SH-SY5Y (cell line): ENCODE measurements around the gene APEH.

Experiments used
- GATA2 ChIP-seq: IDR thresholded peaks from 2 replicates; pipeline ENCODE4 v1.6.1; 2011; ENCODE audit warnings: mild to moderate bottlenecking, low read depth, low read length
- GATA3 ChIP-seq: IDR thresholded peaks from 2 replicates; pipeline ENCODE4 v1.6.1; 2011; ENCODE audit warnings: low read depth, mild to moderate bottlenecking, low read length, moderate library complexity

APEH gene

GRCh38 chr3:49712631-49713317 is 38.6 kb downstream of the APEH start:
- TF ChIP-seq GATA2 (no peak), GATA3 (no peak)

- TF ChIP-seq GATA3, result no peak
- no peak for TF ChIP-seq GATA2
Observed at GRCh38 chr3:49713336-49714105, 39.4 kb downstream of the APEH start.

GRCh38 chr3:49714728-49715550 is 40.8 kb downstream of the APEH start:
- TF ChIP-seq GATA2 (no peak), GATA3 (no peak)

DNA sequence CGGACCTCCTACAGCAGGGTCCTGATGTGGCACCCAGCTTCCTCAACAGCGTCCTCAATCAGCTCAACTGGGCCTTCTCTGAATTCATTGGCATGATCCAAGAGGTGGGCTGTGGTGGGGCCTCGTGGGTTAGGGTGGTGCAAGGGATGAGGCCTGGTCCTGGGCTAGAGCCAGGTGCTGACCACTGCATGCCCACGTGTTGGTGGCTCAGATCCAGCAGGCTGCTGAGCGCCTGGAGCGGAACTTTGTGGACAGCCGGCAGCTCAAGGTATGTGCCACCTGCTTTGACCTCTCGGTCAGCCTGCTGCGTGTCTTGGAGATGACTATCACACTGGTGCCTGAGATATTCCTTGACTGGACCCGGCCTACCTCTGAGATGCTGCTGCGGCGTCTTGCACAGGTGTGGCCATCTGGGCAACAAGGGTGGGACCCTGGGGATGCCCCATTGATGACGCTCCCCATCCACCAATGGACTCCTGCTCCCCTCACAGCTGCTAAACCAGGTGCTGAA is 41.5 kb downstream of the APEH start:
- TF ChIP-seq GATA2 (no peak), GATA3 (no peak)

DNA sequence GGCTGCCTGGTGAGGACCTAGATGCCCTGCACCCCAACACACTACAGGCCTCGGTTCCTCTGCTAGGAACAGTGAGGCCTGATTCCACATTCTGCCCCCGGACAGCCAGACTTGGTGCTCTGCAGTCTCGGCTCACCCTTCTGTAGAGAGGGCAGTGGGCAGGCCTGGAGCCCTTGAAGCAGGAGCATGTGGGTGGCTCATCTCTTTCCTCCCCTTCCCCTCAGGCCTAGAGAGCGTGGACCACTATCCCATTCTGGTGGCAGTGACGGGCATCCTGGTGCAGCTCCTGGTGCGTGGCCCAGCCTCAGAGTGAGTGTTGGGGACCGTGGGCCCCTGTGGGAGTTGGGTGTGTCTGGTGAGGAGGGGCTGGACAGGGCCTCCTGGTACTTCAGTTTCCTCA is 42.0 kb downstream of the APEH start:
- TF ChIP-seq GATA3, result no peak
- TF ChIP-seq GATA2, result no peak

- TF ChIP-seq GATA3 (no peak), GATA2 (no peak)
Observed at GRCh38 chr3:49716691-49717210, 42.6 kb downstream of the APEH start.

DNA sequence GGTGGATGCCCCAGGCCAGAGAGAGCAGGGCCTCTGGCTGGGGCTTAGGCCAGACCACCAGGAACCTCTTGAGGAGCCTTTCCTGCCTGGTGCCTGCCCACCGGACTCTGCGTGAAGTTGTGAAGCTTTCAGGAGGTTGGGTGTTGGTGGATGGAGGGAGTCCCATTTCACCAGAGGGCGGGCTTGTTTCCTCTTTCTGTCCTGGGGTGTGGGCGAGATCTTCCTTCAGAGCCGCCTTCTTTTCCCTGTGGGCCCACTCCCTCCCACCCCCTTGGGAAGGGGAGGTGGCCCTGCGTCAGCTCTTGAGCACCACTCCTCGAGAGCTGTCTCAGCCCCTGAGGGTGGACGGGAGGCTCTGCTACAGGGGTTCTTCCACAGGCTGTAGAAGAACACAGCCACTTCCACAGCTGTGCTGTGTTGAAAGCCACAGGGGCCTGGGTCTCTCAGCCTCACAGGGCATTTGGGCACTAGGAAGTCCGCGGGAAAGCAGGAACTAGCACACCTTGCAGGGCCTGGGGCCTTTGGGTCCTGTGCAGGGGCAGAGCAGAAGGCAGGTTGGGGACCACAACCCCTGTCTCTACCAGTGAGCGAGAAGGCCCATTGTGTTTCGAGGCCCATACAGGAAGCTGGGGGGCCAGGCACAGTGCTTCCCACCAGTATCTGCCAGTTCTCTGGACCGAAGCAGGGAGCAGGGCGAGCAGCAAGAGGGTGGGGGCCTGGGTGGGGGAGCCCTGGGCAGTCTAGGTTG is 43.2 kb downstream of the APEH start:
- TF ChIP-seq GATA3, result no peak

DNA sequence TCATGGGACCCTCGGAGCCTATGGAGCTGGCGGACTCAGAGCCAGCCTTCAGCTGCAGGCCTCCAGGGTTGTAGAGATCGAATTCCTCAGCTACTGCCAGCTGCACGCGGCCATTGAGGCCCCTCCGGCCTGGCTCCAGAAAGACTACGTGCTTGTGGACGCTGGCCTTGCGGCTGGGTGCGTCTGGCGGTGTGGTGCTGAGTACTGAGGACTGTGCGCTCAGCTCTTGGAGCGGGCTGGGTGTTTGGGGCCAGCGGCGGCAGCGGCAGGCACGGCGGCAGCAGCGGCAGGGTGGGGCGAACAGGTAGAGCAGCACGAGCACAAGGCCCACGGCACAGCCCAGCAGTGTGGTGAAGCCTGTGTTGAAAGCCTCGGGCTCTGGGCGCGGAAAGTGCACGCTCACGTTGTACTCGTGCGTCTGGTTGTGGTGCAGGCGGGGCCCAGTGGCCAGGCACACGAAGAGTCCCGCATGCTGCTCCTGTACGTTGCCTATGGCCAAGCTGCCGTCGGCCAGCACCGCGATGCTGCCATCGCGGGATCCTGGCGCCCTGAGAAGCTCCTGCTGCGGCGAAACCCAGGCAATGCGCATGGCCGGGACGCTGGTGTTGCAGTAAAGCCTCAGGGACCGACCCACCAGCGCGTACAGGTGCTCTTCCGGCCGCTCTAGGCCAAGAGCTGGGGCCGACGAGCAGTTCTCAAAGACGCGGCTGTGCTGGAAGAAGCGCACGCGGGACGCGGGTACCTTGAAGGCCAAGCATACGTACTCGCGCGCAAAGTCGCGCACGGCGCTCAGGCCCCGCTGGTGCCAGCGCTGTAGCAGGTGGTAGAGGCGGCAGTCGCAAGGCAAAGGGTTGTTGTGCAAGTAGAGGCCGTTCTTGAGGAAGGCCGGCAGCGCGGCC is 44.1 kb downstream of the APEH start:
- TF ChIP-seq GATA3, result no peak
- no peak for TF ChIP-seq GATA2

DNA sequence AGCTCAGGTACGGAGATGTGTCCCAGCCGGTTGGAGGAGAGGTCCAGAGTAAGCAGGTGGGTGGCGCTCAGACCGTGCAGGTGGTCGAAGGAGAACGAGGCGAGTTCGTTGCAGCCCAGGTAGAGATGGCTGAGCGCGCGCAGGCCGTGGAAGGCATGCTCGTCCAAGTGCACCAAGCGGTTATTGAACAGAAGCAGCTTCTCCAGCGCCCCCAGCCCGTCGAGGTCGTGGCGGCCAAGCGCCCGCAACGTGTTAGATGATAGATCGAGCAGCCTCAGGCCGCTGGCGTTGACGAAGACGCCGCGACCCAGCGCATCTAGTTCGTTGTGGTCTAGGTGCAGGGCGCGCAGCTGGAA is 44.7 kb downstream of the APEH start:
- TF ChIP-seq GATA3 (no peak), GATA2 (no peak)

DNA sequence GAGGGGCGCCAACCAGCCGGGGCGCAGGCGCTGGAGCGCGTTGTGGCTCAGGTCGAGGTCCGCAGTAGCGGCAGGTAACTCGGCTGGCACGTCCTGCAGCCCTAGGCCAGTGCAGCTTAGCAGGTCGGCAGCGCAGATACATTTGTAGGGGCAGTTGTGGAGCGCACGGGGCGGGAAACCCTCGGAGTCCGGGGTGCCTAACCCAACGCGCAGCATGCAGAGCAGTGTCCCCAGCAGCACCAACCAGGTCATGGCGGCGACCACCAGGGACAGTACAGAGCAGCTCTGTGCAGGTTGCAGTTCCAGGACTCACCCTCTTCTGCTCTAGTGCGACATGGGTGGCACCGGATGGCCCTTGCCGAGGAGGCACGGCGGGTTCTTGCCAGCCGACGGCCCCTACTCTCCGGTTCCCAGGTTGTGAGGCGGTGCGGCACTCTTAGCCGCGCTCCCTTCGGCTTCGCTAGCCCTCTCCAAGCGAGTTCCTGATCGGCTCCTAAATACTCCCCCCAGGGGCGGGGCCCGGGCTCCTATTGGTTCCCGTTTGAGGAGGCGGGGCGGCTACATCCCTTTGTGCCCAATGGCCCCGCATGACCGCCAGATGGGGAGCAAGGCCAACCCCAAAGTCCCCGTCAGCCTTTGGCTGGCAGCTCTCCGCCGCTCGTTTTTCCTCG is 45.2 kb downstream of the APEH start, which contains the start of gene AMIGO3:
Gene AMIGO3 (minus strand): TSS at position 471 of the 671 bp plus-strand sequence. CDS start 219 bp downstream, at position 252.
- TF ChIP-seq GATA2, result no peak
- no peak for TF ChIP-seq GATA3

GRCh38 chr3:49720855-49721595 is 46.9 kb downstream of the APEH start:
- TF ChIP-seq GATA3, result no peak
- TF ChIP-seq GATA2, result no peak
